ENCODE measurements around the gene G3BP1.
A peak's percentile ranks its signal among the peaks of the same experiment; 100 is the strongest.
"Not testable (repeated sequence)": the region's sequence is repeated elsewhere in the genome, so short reads cannot be mapped to it uniquely, and the experiment has no call there.

G3BP1 gene

GRCh38 chr5:151771259-151772028, at the start of gene G3BP1:
TSS of gene G3BP1 (plus strand) at chr5:151771954. CDS start at chr5:151786621, 14,667 bp downstream.
- peak; percentile 95 for DNase-seq

DNA sequence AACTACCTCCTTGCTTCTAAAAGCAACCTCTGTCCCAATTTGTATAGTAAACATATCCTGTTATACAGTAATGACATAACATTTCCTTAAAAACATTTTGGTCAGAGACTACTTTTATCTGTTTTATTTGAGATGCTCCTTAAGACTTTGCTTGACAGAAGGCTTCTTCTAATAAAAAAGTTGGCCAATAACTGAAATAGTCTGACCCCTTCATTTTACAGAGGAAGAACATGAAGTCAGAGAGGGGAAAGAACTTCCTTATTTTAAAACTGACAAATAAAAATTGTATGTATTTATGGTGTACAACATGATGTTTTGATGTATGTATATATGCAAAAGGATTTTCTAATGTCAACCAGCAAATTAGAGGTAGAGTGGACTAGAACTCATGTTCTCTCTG, 49.2 kb upstream of the G3BP1 start:
- no peak for DNase-seq

DNA sequence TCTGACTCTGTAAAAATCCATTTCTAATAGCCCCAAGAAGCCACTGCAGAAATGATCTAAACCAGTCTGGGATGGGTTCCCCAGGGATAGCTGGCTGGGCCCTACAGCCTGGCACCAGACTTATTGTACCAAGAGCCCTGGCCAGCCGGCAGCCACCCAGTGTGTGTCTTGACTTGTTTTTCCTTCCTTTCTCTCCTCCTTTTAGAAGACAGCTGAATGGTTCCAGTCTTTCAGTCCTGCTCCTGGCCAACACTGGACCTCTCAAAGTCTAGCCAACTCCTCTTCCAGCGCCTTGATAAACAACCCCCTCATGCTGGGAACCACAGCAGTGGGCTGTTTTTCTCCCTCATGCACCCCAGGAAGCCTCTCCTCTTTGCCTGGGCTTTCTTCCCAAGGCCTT, 47.4 kb upstream of the G3BP1 start:
- no peak for DNase-seq

DNA sequence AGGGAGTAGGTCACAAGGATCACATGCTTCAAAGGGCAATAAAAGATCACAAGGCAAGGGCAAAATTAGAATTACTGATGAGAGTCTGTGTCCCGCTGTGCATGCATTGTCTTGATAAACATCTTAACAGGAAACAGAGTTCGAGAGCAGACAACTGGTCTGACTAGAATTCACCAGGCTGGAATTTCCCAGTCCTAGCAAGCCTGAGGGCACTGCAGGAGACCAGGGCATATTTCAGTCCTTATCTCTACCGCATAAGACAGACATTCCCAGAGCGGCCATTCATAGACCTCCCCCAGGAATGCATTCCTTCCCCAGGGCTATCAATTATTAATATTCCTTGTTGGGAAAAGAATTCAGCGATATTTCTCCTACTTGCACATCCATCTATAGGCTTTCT, 42.2 kb upstream of the G3BP1 start:
- DNase-seq = not testable (repeated sequence)

GRCh38 chr5:151730381-151730780, 41.4 kb upstream of the G3BP1 start:
- no peak for DNase-seq

- no peak for DNase-seq
These were observed 38.2 kb upstream of the G3BP1 start for GRCh38 chr5:151733358-151734063.

- no peak for DNase-seq
These were observed 37.7 kb upstream of the G3BP1 start for GRCh38 chr5:151734064-151734408.

GRCh38 chr5:151735646-151736045, 36.1 kb upstream of the G3BP1 start:
- no peak for DNase-seq

DNA sequence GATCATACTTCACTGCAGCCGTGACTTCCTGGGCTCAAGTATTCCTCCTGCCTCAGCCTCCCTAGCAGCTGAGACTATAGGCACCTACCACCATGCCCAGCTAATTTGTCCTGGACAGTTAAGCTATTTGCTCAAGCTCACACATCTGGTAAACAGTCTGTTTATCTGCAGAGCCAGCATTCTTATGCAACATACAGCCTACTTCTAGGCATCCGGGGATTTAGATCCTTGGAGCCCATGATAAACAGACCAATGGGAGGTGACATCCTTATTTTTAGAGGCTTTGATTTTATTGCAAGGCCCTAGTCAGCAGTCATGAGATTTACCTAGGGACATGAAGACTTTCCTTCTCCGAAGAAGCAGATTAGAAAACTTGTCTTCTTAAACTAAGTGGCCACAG, 34.3 kb upstream of the G3BP1 start:
- DNase-seq = no peak

DNA sequence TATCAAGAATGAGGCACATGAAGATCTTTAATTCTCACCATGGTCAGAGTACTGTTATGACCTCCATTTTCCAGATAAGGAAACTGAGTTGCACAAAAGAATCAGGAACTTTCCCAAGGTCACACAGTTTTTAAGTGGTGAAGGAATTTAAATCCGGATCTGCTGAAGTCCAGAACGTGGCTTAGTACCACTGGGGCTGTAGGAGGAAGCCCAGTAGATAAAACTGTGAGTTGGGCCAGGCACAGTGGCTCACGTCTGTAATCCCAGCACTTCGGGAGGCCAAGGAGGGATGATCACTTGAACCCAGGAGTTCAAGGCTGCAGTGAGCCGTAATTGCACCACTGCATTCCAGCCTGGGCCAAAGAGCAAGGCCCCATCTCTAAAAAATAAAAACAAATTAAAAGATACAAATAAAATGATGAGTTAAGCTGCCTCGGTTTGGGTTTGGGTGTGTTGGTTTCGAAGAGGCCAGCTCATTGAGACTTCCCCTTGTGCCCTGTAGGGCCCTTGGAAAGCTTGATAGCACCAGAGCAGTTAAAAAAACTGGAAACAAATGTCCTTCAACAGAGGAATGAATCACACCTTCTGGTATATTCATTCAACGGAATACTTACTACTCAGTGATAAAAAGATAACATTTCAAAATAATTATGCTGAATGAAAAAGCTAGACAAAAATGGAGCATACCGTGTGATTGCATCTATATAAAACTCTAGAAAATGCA, 33.5 kb upstream of the G3BP1 start:
- DNase-seq = no peak

GRCh38 chr5:151739395-151739794, 32.4 kb upstream of the G3BP1 start:
- no peak for DNase-seq

- DNase-seq = no peak
These were observed 31.8 kb upstream of the G3BP1 start for GRCh38 chr5:151739939-151740335.

GRCh38 chr5:151740336-151740942, 31.3 kb upstream of the G3BP1 start:
- DNase-seq = no peak

DNA sequence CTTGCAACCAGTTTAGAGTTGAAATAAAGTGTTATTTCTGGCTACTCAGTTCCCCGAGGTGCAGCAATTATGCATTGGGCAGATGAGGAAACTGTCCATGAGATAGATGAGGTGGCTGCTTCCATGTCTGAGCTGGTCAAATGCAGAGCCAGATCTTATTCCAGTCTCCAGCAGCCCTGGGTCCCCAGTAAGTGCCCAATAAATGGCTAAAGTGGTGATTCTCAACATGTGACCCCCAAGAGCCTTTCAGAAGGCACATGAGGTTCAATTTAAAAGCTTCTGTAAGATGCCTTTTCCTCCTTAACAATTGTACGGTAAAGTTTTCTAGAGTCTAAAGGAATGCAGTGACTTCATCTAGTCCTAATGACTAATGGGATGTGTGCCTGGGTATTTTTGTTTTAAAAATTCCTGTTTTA, 30.8 kb upstream of the G3BP1 start:
- no peak for DNase-seq

- DNase-seq = no peak
These were observed 29.9 kb upstream of the G3BP1 start for GRCh38 chr5:151741678-151742423.

GRCh38 chr5:151742870-151743294, 28.9 kb upstream of the G3BP1 start:
- DNase-seq = no peak

DNA sequence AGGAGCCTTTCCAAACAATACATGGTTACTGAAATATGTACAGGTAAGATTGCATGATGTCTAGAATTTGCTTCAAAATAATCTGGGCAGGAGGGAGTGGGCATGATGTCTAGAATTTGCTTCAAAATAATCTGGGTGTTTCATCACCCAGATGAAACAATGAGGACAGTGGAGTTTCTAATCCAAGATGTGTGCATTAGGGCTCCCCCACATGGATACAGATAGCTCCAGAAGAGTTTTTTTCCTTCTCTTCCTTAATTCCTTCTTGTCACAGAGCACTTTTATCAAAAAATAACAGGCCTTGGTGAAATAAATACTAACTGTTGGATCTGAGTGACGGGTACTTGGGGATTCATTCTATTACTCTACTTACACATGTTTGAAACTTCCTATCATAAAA, 28.2 kb upstream of the G3BP1 start:
- no peak for DNase-seq

GRCh38 chr5:151745071-151745705, 26.6 kb upstream of the G3BP1 start:
- no peak for DNase-seq

DNA sequence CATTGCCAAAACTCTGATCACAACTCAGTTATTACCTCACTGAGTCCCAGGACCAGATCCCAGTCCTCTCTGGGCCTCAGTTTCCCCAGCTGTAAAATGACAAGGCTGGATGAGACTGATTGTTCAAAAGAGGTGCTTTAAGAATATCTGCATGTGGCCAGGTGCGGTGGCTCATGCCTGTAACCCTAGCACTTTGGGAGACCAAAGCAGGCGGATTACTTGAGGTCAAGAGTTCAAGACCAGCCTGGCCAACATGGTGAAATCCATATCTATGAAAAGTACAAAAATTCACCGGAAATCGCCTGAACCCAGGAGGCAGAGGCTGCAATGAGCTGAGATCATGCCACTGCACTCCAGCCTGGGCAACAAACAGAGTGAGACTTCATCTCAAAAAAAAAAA, 21.6 kb upstream of the G3BP1 start:
- DNase-seq = no peak

DNA sequence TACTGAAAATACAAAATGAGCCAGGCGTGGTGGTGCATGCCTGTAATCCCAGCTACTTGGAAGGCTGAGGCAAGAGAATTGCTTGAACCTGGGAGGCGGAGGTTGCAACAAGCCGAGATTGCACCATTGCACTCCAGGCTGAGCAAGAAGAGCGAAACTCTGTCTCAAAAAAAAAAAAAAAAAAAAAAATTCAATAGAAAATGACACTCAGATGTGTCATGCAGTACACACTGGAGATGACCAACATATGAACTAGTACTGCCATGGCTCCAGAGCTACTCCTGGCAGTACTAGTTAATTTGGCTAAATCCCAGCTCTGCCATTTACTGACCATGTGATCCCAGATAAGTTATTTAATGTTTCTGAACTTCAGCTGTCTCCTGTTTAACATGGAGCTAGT, 20.7 kb upstream of the G3BP1 start:
- DNase-seq = no peak

DNA sequence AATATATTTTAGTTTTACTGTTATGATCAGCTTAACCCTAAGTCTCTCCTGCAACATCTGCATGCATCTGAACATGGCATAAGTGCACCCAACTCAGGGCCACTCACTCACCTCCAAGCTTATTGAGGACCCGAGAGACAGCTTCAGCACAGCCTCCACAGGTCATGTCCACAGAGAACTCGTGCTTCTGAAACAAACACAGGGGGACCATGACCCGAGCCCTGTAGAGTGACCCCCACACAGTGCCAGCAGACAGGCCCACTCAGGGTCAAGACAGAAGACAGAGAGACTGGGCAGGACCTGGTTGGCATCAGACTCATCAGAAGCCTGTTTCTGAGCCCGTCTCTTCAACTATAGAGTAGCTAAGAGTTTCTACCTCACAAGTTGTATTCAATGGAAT, 20.2 kb upstream of the G3BP1 start:
- DNase-seq = no peak

GRCh38 chr5:151755383-151755782, 16.4 kb upstream of the G3BP1 start:
- no peak for DNase-seq

Data from NCI-H1417 treated with DMSO at 0.1 percent for 48 hours (cell line).